Measurements from ENCODE around the gene TSPAN12. TPM values are rescaled to one million over a fixed set of nuclear protein-coding genes. Genes with fewer than 3 reads are reported as not detected.

TSPAN12 gene
- total and polyA plus RNA-seq, 2 experiments from 2014 or later = 3.7 to 9.3 TPM

DNA sequence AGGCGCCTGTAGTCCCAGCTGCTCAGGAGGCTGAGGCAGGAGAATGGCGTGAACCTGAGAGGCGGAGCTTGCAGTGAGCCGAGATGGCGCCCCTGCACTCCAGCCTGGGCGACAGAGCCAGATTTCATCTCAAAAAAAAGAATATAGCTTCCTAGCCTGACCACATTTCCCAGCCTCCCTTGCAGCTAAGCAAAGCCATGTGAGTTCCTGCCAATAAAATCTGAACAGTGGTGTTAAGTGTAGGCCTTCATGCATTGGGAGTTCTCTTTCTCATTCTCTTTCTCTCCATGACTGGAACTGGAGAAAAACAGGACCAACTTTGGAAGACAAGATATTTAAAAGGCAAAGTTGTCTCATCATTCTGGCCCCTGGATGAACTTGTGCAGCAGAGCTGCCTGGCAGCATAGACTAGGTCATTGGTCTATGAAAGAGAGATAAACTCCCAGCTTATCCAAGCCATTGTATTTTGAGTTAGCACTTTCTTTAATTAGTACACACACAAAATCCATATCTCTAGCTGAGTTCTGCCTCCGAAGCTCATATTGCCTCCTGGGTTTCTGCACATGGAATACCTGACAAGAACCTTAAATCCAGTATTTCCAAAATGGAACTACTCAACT is 60.8 kb downstream of the TSPAN12 start:
- Histone ChIP-seq H3K27me3 (no peaks in the 10 kb centered on the region), H3K4me1 (ENCODE audit: low read depth) (no peaks in the 10 kb centered on the region), H3K9me3 (ENCODE audit: low read depth) (no peaks in the 10 kb centered on the region), H3K4me3 (no peak overlapping the region), H3K27ac (no peak overlapping the region), H3K36me3 (no peaks in the 10 kb centered on the region)
- no peak for DNase-seq (ENCODE audit: low read depth in 1 of 2, low spot score in 1 of 2)
- no peak for TF ChIP-seq CTCF (IDR thresholded peaks at IDR 0.05; ENCODE audit: low read depth, low read length)

DNA sequence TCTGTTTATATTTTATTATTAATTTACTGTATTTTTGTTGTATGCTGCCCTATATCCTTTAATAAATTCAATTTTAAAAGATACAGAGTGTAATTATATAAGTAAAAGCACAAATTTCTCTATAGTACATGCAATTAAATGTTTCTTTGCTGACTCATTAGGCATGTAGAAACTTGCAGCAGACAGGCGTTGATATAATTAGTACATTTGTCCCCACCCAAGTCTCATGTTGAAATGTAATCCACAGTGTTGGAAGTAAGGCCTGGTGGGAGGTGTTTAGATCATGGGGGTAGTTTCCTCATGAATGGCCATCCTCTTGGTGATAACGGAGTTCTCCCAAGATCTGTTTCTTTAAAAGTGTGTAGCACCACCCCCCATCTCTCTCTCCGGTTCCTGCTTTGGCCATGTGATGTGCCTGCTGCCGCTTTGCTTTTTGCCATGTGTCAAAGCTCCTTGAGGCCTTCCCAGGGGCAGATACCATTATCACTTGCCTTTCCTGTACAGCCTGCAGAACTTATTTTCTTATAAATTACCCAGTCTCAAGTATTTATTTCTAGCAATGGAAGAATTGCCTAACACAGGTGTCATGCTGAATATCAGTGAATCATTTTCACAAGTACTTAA is 63.7 kb downstream of the TSPAN12 start:
- Histone ChIP-seq H3K27me3 (no peaks in the 10 kb centered on the region), H3K9me3 (ENCODE audit: low read depth) (no peaks in the 10 kb centered on the region), H3K4me3 (no peak overlapping the region), H3K36me3 (no peaks in the 10 kb centered on the region), H3K4me1 (ENCODE audit: low read depth) (no peaks in the 10 kb centered on the region), H3K27ac (no peak overlapping the region)
- TF ChIP-seq CTCF (IDR thresholded peaks at IDR 0.05; ENCODE audit: low read depth, low read length) = no peak
- peak in 1 of 2 donors; percentile 10 for DNase-seq (ENCODE audit: low read depth in 1 of 2, low spot score in 1 of 2)

GRCh38 chr7:120793213-120793936 is 64.6 kb downstream of the TSPAN12 start:
- no peaks in the 10 kb centered on the region for H3K9me3 ChIP-seq (ENCODE audit: low read depth)
- no peak for DNase-seq (ENCODE audit: low read depth in 1 of 2, low spot score in 1 of 2)
- no peaks in the 10 kb centered on the region for H3K27me3 ChIP-seq
- H3K27ac ChIP-seq = no peak overlapping the region
- no peak for TF ChIP-seq CTCF (IDR thresholded peaks at IDR 0.05; ENCODE audit: low read depth, low read length)
- no peaks in the 10 kb centered on the region for H3K36me3 ChIP-seq
- no peak overlapping the region for H3K4me3 ChIP-seq
- no peaks in the 10 kb centered on the region for H3K4me1 ChIP-seq (ENCODE audit: low read depth)

DNA sequence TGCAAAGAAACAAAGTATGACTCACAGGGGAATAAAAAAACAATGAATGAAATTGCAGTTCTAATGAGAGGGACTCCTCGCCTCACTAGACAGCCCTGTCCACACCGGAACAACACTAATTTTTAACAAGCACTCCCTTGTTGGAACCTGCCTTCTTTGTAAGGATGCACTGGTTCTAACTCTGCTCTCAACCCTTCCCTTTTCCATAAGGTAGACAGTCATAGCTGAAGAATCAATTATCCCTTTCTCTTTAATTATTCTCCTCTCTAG is 65.1 kb downstream of the TSPAN12 start:
- Histone ChIP-seq H3K4me3 (no peak overlapping the region), H3K36me3 (no peaks in the 10 kb centered on the region), H3K4me1 (ENCODE audit: low read depth) (no peaks in the 10 kb centered on the region), H3K27me3 (no peaks in the 10 kb centered on the region), H3K9me3 (ENCODE audit: low read depth) (no peaks in the 10 kb centered on the region), H3K27ac (no peak overlapping the region)
- no peak for TF ChIP-seq CTCF (IDR thresholded peaks at IDR 0.05; ENCODE audit: low read depth, low read length)
- DNase-seq (ENCODE audit: low read depth in 1 of 2, low spot score in 1 of 2) = no peak

- peak; percentile 97 for TF ChIP-seq CTCF (IDR thresholded peaks at IDR 0.05; ENCODE audit: low read depth, low read length)
- H3K4me3 ChIP-seq = no peak overlapping the region
- H3K9me3 ChIP-seq (ENCODE audit: low read depth) = no peaks in the 10 kb centered on the region
- H3K27ac ChIP-seq = no peak overlapping the region
- no peaks in the 10 kb centered on the region for H3K27me3 ChIP-seq
- H3K36me3 ChIP-seq = no peaks in the 10 kb centered on the region
- H3K4me1 ChIP-seq (ENCODE audit: low read depth) = no peaks in the 10 kb centered on the region
- DNase-seq (ENCODE audit: low read depth in 1 of 2, low spot score in 1 of 2) = peak; percentile 83 to 88
Measured at GRCh38 chr7:120792091-120792860, 65.7 kb downstream of the TSPAN12 start.

All from cardiac muscle cell (in vitro differentiated cells and primary cell).